Astrocyte (in vitro differentiated cells and primary cell): ENCODE results near the gene DHRS12. TPM values are rescaled to one million over a fixed set of nuclear protein-coding genes. Genes with fewer than 3 reads are reported as not detected.

ENCODE experiments used
- DNase-seq: peaks from one replicate; pipeline ENCODE4 v3.0.0-alpha.2; 2010; ENCODE audit warnings: low read depth
- FAIRE-seq: peaks from 2 replicates; lab custom pipeline; 2011; peaks lifted over from hg19 to GRCh38; lab: Jason Lieb, UNC
- H2AFZ ChIP-seq: 2 replicates; pipeline ENCODE4 v1.6.0; 2012; ENCODE audit warnings: low read depth, low read length, inconsistent platforms
- H3K27ac ChIP-seq: 2 replicates; pipeline ENCODE4 v1.5.1; 2011; ENCODE audit warnings: low read depth, low read length, inconsistent platforms
- H3K27me3 ChIP-seq: 2 replicates; pipeline ENCODE4 v1.6.0; 2011; ENCODE audit warnings: low read length, inconsistent platforms; ENCODE audit not compliant: insufficient read depth
- H3K36me3 ChIP-seq: 2 replicates; pipeline ENCODE4 v1.5.1; 2011; ENCODE audit warnings: low read length, inconsistent platforms; ENCODE audit not compliant: insufficient read depth
- H3K4me1 ChIP-seq: 2 replicates; pipeline ENCODE4 v1.5.1; 2011; ENCODE audit warnings: low read length, inconsistent platforms; ENCODE audit not compliant: insufficient read depth
- H3K4me2 ChIP-seq: 2 replicates; pipeline ENCODE4 v1.6.0; 2012; ENCODE audit warnings: low read length, inconsistent platforms
- H3K4me3 ChIP-seq: 2 replicates; pipeline ENCODE4 v1.5.1; 2011; ENCODE audit warnings: low read depth, mild to moderate bottlenecking, low read length, inconsistent platforms; ENCODE audit not compliant: insufficient read depth
- H3K79me2 ChIP-seq: 2 replicates; pipeline ENCODE4 v1.6.0; 2012; ENCODE audit warnings: mild to moderate bottlenecking, low read length, inconsistent platforms; ENCODE audit not compliant: insufficient read depth
- H3K9ac ChIP-seq: 2 replicates; pipeline ENCODE4 v1.6.0; 2012; ENCODE audit warnings: mild to moderate bottlenecking, low read length, inconsistent platforms
- H3K9me3 ChIP-seq: 2 replicates; pipeline ENCODE4 v1.5.1; 2012; ENCODE audit warnings: low read depth, mild to moderate bottlenecking, low read length, inconsistent platforms; ENCODE audit not compliant: insufficient read depth
- H4K20me1 ChIP-seq: 2 replicates; pipeline ENCODE4 v1.6.0; 2012; ENCODE audit warnings: low read length, inconsistent platforms; ENCODE audit not compliant: insufficient read depth
- H3K27ac Mint-ChIP-seq: one replicate; pipeline ENCODE4 v1.8.0; 2021; ENCODE audit warnings: mild to moderate bottlenecking, mixed read lengths; ENCODE audit not compliant: unreplicated experiment
- H3K27me3 Mint-ChIP-seq: one replicate; pipeline ENCODE4 v1.8.0; 2021; ENCODE audit warnings: low read depth, mixed read lengths; ENCODE audit not compliant: unreplicated experiment
- H3K36me3 Mint-ChIP-seq: one replicate; pipeline ENCODE4 v1.8.0; 2021; ENCODE audit warnings: low read depth, mixed read lengths; ENCODE audit not compliant: unreplicated experiment
- H3K4me1 Mint-ChIP-seq: one replicate; pipeline ENCODE4 v1.8.0; 2021; ENCODE audit warnings: low read depth, mixed read lengths; ENCODE audit not compliant: unreplicated experiment
- H3K4me3 Mint-ChIP-seq: one replicate; pipeline ENCODE4 v1.8.0; 2021; ENCODE audit warnings: mild to moderate bottlenecking, moderate library complexity, mixed read lengths; ENCODE audit not compliant: unreplicated experiment
- H3K9me3 Mint-ChIP-seq: one replicate; pipeline ENCODE4 v1.8.0; 2021; ENCODE audit warnings: mild to moderate bottlenecking, mixed read lengths; ENCODE audit not compliant: unreplicated experiment
- CTCF ChIP-seq: IDR thresholded peaks from 2 replicates; pipeline ENCODE4 v1.5.1; 2011; ENCODE audit warnings: low read depth, mild to moderate bottlenecking, inconsistent platforms, low read length, moderate library complexity; ENCODE audit not compliant: insufficient read depth
- EZH2 ChIP-seq: IDR thresholded peaks from 2 replicates; pipeline ENCODE4 v1.6.1; 2012; ENCODE audit warnings: mild to moderate bottlenecking, low read length, inconsistent platforms; ENCODE audit not compliant: insufficient read depth
- total RNA-seq: library from RNA; stranded (reverse); gene quantifications from 2 replicates; pipeline ENCODE4 v1.2.1, GENCODE V29; 2021

The DHRS12 gene
- total RNA-seq, 1 donor from 2014 or later = 4.9 TPM

GRCh38 chr13:51728275-51728673 lies 75.7 kb downstream of the DHRS12 start:
- Histone ChIP-seq H3K9ac (no peak overlapping the region), H3K27ac (peak overlapping the region; percentile 98), H3K79me2 (peaks cover 2% of the 10 kb centered on the region), H4K20me1 (no peaks in the 10 kb centered on the region), H3K4me3 (no peak overlapping the region), H3K4me2 (peak overlapping the region; percentile 81), H3K4me1 (peaks cover 43% of the 10 kb centered on the region), H3K36me3 (peaks cover 7% of the 10 kb centered on the region), H3K27me3 (no peaks in the 10 kb centered on the region), H2AFZ (no peak overlapping the region), H3K9me3 (no peaks in the 10 kb centered on the region)
- FAIRE-seq (no peak), DNase-seq (no peak)
- no peak overlapping the region for H3K27ac Mint-ChIP-seq
- peaks cover 10% of the 10 kb centered on the region for H3K36me3 Mint-ChIP-seq
- no peak overlapping the region for H3K4me3 Mint-ChIP-seq
- H3K4me1 Mint-ChIP-seq = peaks cover 12% of the 10 kb centered on the region
- TF ChIP-seq CTCF (no peak), EZH2 (no peak)
- no peaks in the 10 kb centered on the region for H3K27me3 Mint-ChIP-seq
- H3K9me3 Mint-ChIP-seq = no peaks in the 10 kb centered on the region

GRCh38 chr13:51727634-51728274 lies 76.2 kb downstream of the DHRS12 start:
- H3K4me2 ChIP-seq = no peak overlapping the region

More at GRCh38 chr13:51727634-51728274, 76.2 kb downstream of the DHRS12 start:
- Mint-ChIP-seq H3K9me3 (no peaks in the 10 kb centered on the region), H3K27ac (no peak overlapping the region), H3K4me3 (no peak overlapping the region), H3K4me1 (peaks cover 10% of the 10 kb centered on the region), H3K27me3 (no peaks in the 10 kb centered on the region), H3K36me3 (peaks cover 9% of the 10 kb centered on the region)
- H3K4me1 ChIP-seq = peaks cover 43% of the 10 kb centered on the region
- peak; percentile 5 for FAIRE-seq
- DNase-seq = no peak
- H2AFZ ChIP-seq = no peak overlapping the region
- H3K27me3 ChIP-seq = no peaks in the 10 kb centered on the region
- H3K9ac ChIP-seq = no peak overlapping the region
- peak overlapping the region; percentile 20 for H3K27ac ChIP-seq
- TF ChIP-seq CTCF = no peak
- TF ChIP-seq EZH2 = no peak
- peaks cover 7% of the 10 kb centered on the region for H3K36me3 ChIP-seq
- no peaks in the 10 kb centered on the region for H4K20me1 ChIP-seq
- peaks cover 2% of the 10 kb centered on the region for H3K79me2 ChIP-seq
- no peaks in the 10 kb centered on the region for H3K9me3 ChIP-seq
- H3K4me3 ChIP-seq = no peak overlapping the region
